Cardiac muscle cell (in vitro differentiated cells and primary cell): Measurements from ENCODE around the gene ABCF3. TPM values are rescaled to one million over a fixed set of nuclear protein-coding genes. Genes with fewer than 3 reads are reported as not detected.

ENCODE experiments used
- DNase-seq, 2 donors: peaks; one replicate each; pipeline versions ENCODE4 v3.0.0 to v3.0.0-alpha.2; 2010 to 2017; ENCODE audit warnings: low read depth in 1 of 2, low spot score in 1 of 2
- H3K27ac ChIP-seq: fragments of 200-600 bp; sonication (generic); 2 replicates; pipeline ENCODE4 v1.5.1; 2016
- H3K27me3 ChIP-seq: fragments of 200-600 bp; sonication (generic); 2 replicates; pipeline ENCODE4 v1.6.0; 2016; ENCODE audit warnings: control low read depth
- H3K36me3 ChIP-seq: fragments of 200-600 bp; sonication (generic); 2 replicates; pipeline ENCODE4 v1.5.1; 2016; ENCODE audit warnings: control low read depth
- H3K4me1 ChIP-seq: fragments of 200-600 bp; sonication (generic); 2 replicates; pipeline ENCODE4 v1.8.1; 2017; ENCODE audit warnings: low read depth, mild to moderate bottlenecking, mixed run types
- H3K4me3 ChIP-seq: fragments of 200-600 bp; sonication (generic); 2 replicates; pipeline ENCODE4 v1.5.1; 2016; ENCODE audit warnings: mild to moderate bottlenecking
- H3K9me3 ChIP-seq: fragments of 200-600 bp; sonication (generic); 2 replicates; pipeline ENCODE4 v1.5.1; 2017; ENCODE audit warnings: low read depth, mild to moderate bottlenecking, control low read depth
- CTCF ChIP-seq: IDR thresholded peaks from 2 replicates; pipeline ENCODE4 v1.5.1; 2012; ENCODE audit warnings: low read depth, mild to moderate bottlenecking, low read length
- polyA plus RNA-seq: library from polyadenylated mRNA; unstranded; fragments of >200 nt; fragmentation: Nextera tagmentation; extraction: Ambion mirVana; gene quantifications from 2 replicates; pipeline ENCODE4 v1.2.1, GENCODE V29; 2016
- total RNA-seq: library from RNA; depleted of rRNA; stranded (reverse); fragments of >200 nt; gene quantifications from 2 replicates; pipeline ENCODE4 v1.2.3, GENCODE V29; 2016

Gene ABCF3
- total and polyA plus RNA-seq, 2 experiments from 2014 or later = 50.2 to 74.4 TPM

- H3K4me1 ChIP-seq = peaks cover 21% of the 10 kb centered on the region
- peak overlapping the region; percentile 93 for H3K27ac ChIP-seq
- H3K9me3 ChIP-seq = no peaks in the 10 kb centered on the region
- DNase-seq = peak; percentile 76 to 96
- peak overlapping the region; percentile 99 for H3K4me3 ChIP-seq
- peaks cover 31% of the 10 kb centered on the region for H3K36me3 ChIP-seq
- no peak for TF ChIP-seq CTCF
- no peaks in the 10 kb centered on the region for H3K27me3 ChIP-seq
These were observed 9.3 kb upstream of the ABCF3 start for GRCh38 chr3:184176377-184177330.

DNA sequence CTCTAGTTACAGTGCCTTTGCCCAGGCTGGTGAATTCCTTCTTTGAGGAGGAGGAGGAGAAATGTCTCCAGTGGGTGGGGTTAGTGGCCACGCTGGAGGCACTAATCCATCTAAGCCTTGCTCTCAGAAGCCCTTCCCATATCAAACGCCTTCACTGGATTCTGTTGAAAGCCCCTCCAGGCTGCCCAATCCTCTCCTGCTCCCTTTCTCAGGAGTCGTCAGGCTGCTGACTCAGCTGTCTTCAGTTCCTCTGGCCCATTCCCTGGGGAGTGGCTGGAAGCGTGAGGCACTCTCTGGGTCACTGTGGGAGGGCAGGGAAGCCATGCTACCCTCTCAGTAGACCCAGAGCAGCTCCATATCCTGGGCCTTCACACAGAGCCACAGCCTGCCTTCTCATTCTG is 8.7 kb upstream of the ABCF3 start:
- DNase-seq = peak; percentile 52 to 74
- peaks cover 21% of the 10 kb centered on the region for H3K4me1 ChIP-seq
- no peaks in the 10 kb centered on the region for H3K27me3 ChIP-seq
- no peak overlapping the region for H3K4me3 ChIP-seq
- H3K36me3 ChIP-seq = peaks cover 35% of the 10 kb centered on the region
- H3K27ac ChIP-seq = peak overlapping the region; percentile 93
- TF ChIP-seq CTCF = no peak
- no peaks in the 10 kb centered on the region for H3K9me3 ChIP-seq

- Histone ChIP-seq H3K9me3 (no peaks in the 10 kb centered on the region), H3K4me3 (no peak overlapping the region), H3K36me3 (peaks cover 36% of the 10 kb centered on the region), H3K27ac (peak overlapping the region; percentile 93), H3K27me3 (no peaks in the 10 kb centered on the region), H3K4me1 (peaks cover 21% of the 10 kb centered on the region)
- no peak for TF ChIP-seq CTCF
- DNase-seq = no peak
These were observed 8.2 kb upstream of the ABCF3 start for GRCh38 chr3:184177767-184178306.

DNA sequence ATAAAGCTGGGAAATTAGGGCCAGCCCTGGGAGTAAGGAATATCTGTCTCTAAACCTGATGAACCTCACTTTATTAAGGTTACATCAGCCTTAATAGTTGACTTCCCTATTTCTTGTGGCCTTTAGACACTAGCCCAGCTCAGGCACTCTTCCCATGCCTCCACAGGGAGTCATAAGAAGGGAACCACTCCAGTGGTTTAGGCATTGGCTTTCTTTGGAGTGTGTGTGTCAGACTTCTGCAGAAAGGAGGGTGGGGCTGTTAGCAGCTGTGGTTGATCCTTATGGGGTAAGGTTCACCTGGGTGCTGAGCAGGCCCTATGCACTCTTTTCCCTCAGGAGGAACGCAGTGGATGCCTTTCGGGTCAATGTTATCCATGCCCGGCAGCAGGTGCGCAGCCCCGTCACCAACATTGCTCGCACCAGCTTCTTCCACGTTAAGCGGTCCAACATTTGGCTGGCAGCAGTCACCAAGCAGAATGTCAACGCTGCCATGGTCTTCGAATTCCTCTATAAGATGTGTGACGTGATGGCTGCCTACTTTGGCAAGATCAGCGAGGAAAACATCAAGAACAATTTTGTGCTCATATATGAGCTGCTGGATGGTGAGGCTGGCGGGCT is 7.4 kb upstream of the ABCF3 start:
- Histone ChIP-seq H3K27ac (no peak overlapping the region), H3K36me3 (peaks cover 40% of the 10 kb centered on the region), H3K4me1 (peaks cover 21% of the 10 kb centered on the region), H3K4me3 (no peak overlapping the region), H3K27me3 (no peaks in the 10 kb centered on the region), H3K9me3 (no peaks in the 10 kb centered on the region)
- no peak for TF ChIP-seq CTCF
- DNase-seq = no peak

- DNase-seq = peak in 1 of 2 donors; percentile 84
- Histone ChIP-seq H3K4me3 (no peak overlapping the region), H3K27ac (no peak overlapping the region), H3K9me3 (no peaks in the 10 kb centered on the region), H3K4me1 (peaks cover 21% of the 10 kb centered on the region), H3K27me3 (no peaks in the 10 kb centered on the region), H3K36me3 (peaks cover 42% of the 10 kb centered on the region)
- no peak for TF ChIP-seq CTCF
These were observed 5.8 kb upstream of the ABCF3 start for GRCh38 chr3:184180165-184180564.
